ENCODE data around the gene CFD.
"Not testable (repeated sequence)": the region's sequence is repeated elsewhere in the genome, so short reads cannot be mapped to it uniquely, and the experiment has no call there.

Gene CFD

GRCh38 chr19:825897-826644 lies 33.4 kb upstream of the CFD start:
- no peak for DNase-seq (ENCODE audit: low read depth, low spot score)

GRCh38 chr19:827314-827709 lies 32.2 kb upstream of the CFD start:
- DNase-seq (ENCODE audit: low read depth, low spot score), result no peak

- DNase-seq (ENCODE audit: low read depth, low spot score), result no peak
These were observed 31.6 kb upstream of the CFD start, which contains the start of gene AZU1 for GRCh38 chr19:827710-828321. AZU1 (plus strand) TSS chr19:827837; CDS start chr19:827847, 10 bp downstream.

GRCh38 chr19:829129-829758 lies 30.2 kb upstream of the CFD start:
- DNase-seq (ENCODE audit: low read depth, low spot score), result no peak

GRCh38 chr19:831407-832369 lies 27.8 kb upstream of the CFD start:
- no peak for DNase-seq (ENCODE audit: low read depth, low spot score)

GRCh38 chr19:834216-834615 lies 25.2 kb upstream of the CFD start:
- DNase-seq (ENCODE audit: low read depth, low spot score), result no peak

- DNase-seq (ENCODE audit: low read depth, low spot score), result no peak
These were observed 24.2 kb upstream of the CFD start for GRCh38 chr19:835210-835810.

- DNase-seq (ENCODE audit: low read depth, low spot score), result no peak
These were observed 18.8 kb upstream of the CFD start, which contains the start of gene PRTN3 for GRCh38 chr19:840519-841206. PRTN3 (plus strand) TSS chr19:840999; CDS start chr19:841009, 10 bp downstream.

GRCh38 chr19:842802-843179 lies 16.7 kb upstream of the CFD start:
- not testable (repeated sequence) for DNase-seq (ENCODE audit: low read depth, low spot score)

- DNase-seq (ENCODE audit: low read depth, low spot score), result no peak
These were observed 16.2 kb upstream of the CFD start for GRCh38 chr19:843180-843835.

GRCh38 chr19:843836-844545 lies 15.5 kb upstream of the CFD start:
- no peak for DNase-seq (ENCODE audit: low read depth, low spot score)

GRCh38 chr19:844546-844971 lies 14.9 kb upstream of the CFD start:
- DNase-seq (ENCODE audit: low read depth, low spot score), result no peak

- DNase-seq (ENCODE audit: low read depth, low spot score), result no peak
These were observed 13.6 kb upstream of the CFD start for GRCh38 chr19:845707-846521.

GRCh38 chr19:848386-848921 lies 11.0 kb upstream of the CFD start:
- no peak for DNase-seq (ENCODE audit: low read depth, low spot score)

GRCh38 chr19:849195-849594 lies 10.3 kb upstream of the CFD start:
- not testable (repeated sequence) for DNase-seq (ENCODE audit: low read depth, low spot score)

- no peak for DNase-seq (ENCODE audit: low read depth, low spot score)
These were observed 9.1 kb upstream of the CFD start for GRCh38 chr19:850221-850978.

- no peak for DNase-seq (ENCODE audit: low read depth, low spot score)
These were observed 8.5 kb upstream of the CFD start for GRCh38 chr19:850979-851335.
